GM20000 (cell line): ENCODE results near the gene EVX2.

Source experiments
- DNase-seq: peaks from one replicate; pipeline ENCODE4 v3.0.0; 2012; ENCODE audit warnings: low spot score
- CTCF ChIP-seq: IDR thresholded peaks from 2 replicates; pipeline ENCODE4 v1.5.1; 2012; ENCODE audit warnings: mild to moderate bottlenecking, control low read depth; ENCODE audit errors: extremely low read depth, missing control alignments

The EVX2 gene

GRCh38 chr2:176124947-176125771, 41.4 kb upstream of the EVX2 start:
- TF ChIP-seq CTCF: no peak

GRCh38 chr2:176124110-176124946, 40.6 kb upstream of the EVX2 start:
- TF ChIP-seq CTCF: no peak
- DNase-seq: no peak

More at GRCh38 chr2:176124947-176125771, 41.4 kb upstream of the EVX2 start:
- no peak for DNase-seq

GRCh38 chr2:176123411-176124109, 39.8 kb upstream of the EVX2 start:
- no peak for DNase-seq
- no peak for TF ChIP-seq CTCF

- DNase-seq: no peak
- no peak for TF ChIP-seq CTCF
These were observed 39.1 kb upstream of the EVX2 start, which contains the start of gene HOXD9 for GRCh38 chr2:176122683-176123410. Gene HOXD9, plus strand, starts transcription at chr2:176122719. Its CDS starts 50 bp downstream, at chr2:176122769.

GRCh38 chr2:176122052-176122682, 38.4 kb upstream of the EVX2 start:
- no peak for TF ChIP-seq CTCF
- no peak for DNase-seq

GRCh38 chr2:176121190-176122051, 37.7 kb upstream of the EVX2 start:
- no peak for TF ChIP-seq CTCF
- no peak for DNase-seq
